HL-60 (cell line): ENCODE results near the gene PUDP.

Experiments used
- DNase-seq, 2 experiments: peaks; one replicate each; pipeline ENCODE4 v3.0.0-alpha.2; 2010 to 2020; ENCODE audit warnings: low read depth in 1 of 2, low spot score in 1 of 2
- H3K27ac ChIP-seq: fragments of 250-450 bp; sonication (Bioruptor Pico); replicated peaks from 2 replicates; pipeline ENCODE4 v1.5.1; 2020; ENCODE audit warnings: mild to moderate bottlenecking, moderate library complexity
- H3K27me3 ChIP-seq: fragments of 250-450 bp; sonication (Bioruptor Pico); 2 replicates; pipeline ENCODE4 v1.5.1; 2021; ENCODE audit warnings: mild to moderate bottlenecking, moderate library complexity; ENCODE audit not compliant: insufficient read depth, poor library complexity, severe bottlenecking
- H3K4me3 ChIP-seq: replicated peaks from 2 replicates; pipeline ENCODE4 v1.5.1; 2011; ENCODE audit warnings: mild to moderate bottlenecking, control low read depth, low read length; ENCODE audit not compliant: insufficient read depth
- GABPA ChIP-seq: IDR thresholded peaks from 2 replicates; pipeline ENCODE4 v1.6.1; 2012; ENCODE audit warnings: low read depth
- POLR2AphosphoS5 ChIP-seq: IDR thresholded peaks from 2 replicates; pipeline ENCODE4 v1.6.1; 2012; ENCODE audit warnings: low read depth
- SPI1 ChIP-seq: IDR thresholded peaks from 2 replicates; pipeline ENCODE4 v1.6.1; 2012; ENCODE audit warnings: low read depth, mild to moderate bottlenecking, borderline replicate concordance
- TF ChIP-seq, protein P1 (sequence below): IDR thresholded peaks from 2 replicates; pipeline ENCODE4 v1.6.1; 2012; ENCODE audit warnings: low read depth; ENCODE audit not compliant: insufficient replicate concordance
- TF ChIP-seq, protein P2 (sequence below): IDR thresholded peaks from one replicate; pipeline ENCODE4 v1.5.1; 2011; ENCODE audit warnings: low read length, control low read depth, inconsistent platforms; ENCODE audit not compliant: insufficient read depth

Gene PUDP

DNA sequence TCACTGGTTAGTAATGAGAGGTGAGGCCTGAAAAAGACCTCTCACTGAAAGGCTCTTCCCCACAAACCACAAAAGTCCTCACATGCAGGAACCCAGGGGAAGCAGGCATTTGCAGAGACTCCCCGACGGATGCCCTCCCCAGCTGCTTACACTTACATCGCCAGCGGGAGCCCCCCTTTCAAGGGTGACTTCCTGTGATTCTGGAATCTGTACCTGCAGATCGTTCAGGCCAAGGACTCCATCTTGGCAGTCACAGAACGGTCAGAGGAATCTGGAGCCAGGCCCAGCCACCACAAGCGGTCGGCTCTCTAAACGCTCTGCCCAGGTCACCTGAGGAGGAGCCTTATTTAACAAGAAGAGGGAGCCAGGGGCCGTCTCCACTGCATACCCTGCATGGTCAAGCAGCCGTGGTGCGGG is 71.7 kb downstream of the PUDP start:
- TF ChIP-seq, protein P1, sequence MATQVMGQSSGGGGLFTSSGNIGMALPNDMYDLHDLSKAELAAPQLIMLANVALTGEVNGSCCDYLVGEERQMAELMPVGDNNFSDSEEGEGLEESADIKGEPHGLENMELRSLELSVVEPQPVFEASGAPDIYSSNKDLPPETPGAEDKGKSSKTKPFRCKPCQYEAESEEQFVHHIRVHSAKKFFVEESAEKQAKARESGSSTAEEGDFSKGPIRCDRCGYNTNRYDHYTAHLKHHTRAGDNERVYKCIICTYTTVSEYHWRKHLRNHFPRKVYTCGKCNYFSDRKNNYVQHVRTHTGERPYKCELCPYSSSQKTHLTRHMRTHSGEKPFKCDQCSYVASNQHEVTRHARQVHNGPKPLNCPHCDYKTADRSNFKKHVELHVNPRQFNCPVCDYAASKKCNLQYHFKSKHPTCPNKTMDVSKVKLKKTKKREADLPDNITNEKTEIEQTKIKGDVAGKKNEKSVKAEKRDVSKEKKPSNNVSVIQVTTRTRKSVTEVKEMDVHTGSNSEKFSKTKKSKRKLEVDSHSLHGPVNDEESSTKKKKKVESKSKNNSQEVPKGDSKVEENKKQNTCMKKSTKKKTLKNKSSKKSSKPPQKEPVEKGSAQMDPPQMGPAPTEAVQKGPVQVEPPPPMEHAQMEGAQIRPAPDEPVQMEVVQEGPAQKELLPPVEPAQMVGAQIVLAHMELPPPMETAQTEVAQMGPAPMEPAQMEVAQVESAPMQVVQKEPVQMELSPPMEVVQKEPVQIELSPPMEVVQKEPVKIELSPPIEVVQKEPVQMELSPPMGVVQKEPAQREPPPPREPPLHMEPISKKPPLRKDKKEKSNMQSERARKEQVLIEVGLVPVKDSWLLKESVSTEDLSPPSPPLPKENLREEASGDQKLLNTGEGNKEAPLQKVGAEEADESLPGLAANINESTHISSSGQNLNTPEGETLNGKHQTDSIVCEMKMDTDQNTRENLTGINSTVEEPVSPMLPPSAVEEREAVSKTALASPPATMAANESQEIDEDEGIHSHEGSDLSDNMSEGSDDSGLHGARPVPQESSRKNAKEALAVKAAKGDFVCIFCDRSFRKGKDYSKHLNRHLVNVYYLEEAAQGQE = no peak
- no peaks in the 10 kb centered on the region for H3K27me3 ChIP-seq
- H3K4me3 ChIP-seq = no peak overlapping the region
- DNase-seq = no peak
- H3K27ac ChIP-seq = no peak overlapping the region

DNA sequence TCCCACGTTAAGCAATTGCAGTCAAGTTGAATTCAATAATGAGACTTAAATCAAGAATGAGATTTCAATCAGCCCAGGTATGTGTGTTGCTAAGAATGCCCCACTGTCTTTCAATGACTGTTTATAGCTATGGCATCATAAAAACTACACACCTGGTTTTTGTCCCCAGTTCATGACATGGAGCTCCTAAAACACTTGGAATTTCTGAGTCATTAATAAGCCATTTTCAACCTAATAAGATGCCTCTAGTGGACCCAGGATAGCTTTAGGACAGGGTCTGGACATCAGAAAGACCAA is 73.1 kb downstream of the PUDP start:
- Histone ChIP-seq H3K4me3 (no peak overlapping the region), H3K27ac (no peak overlapping the region), H3K27me3 (no peaks in the 10 kb centered on the region)
- TF ChIP-seq, protein P2, sequence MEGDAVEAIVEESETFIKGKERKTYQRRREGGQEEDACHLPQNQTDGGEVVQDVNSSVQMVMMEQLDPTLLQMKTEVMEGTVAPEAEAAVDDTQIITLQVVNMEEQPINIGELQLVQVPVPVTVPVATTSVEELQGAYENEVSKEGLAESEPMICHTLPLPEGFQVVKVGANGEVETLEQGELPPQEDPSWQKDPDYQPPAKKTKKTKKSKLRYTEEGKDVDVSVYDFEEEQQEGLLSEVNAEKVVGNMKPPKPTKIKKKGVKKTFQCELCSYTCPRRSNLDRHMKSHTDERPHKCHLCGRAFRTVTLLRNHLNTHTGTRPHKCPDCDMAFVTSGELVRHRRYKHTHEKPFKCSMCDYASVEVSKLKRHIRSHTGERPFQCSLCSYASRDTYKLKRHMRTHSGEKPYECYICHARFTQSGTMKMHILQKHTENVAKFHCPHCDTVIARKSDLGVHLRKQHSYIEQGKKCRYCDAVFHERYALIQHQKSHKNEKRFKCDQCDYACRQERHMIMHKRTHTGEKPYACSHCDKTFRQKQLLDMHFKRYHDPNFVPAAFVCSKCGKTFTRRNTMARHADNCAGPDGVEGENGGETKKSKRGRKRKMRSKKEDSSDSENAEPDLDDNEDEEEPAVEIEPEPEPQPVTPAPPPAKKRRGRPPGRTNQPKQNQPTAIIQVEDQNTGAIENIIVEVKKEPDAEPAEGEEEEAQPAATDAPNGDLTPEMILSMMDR = no peak
- no peak for DNase-seq

DNA sequence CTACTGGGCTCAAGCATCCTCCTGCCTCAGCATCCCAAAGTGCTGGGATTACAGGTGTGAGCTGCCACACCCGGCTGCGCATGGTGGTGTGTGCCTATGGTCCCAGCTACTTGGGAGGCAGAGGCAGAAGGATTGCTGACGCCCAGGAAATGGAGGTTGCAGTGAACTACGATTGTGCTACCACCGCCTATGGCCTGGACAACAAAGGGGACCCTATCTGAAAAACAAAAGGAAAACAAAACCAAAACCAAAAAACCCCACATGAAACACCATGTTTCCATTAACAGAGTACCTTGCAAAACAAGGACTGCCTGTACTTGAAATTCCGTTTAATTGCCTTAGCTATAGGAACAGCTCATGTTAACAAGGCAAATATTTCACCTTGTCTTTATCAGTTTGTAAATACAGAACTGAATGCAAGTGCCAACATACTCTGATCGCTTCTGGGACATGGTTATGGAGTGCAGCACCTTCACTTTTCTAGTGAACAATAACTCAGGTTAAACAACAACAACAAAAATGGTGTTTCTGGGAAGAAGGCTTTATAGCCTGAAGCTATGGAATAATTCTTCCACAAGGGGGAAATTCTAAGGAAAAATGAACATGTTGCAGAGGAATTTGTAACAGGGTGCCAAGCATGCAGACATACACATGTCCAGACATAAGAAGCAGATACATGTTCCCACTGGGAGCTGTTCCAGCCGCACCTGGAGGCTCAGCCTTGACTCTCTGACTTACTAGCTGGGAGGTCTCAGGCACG is 73.6 kb downstream of the PUDP start:
- H3K27ac ChIP-seq = no peak overlapping the region
- TF ChIP-seq, protein P2 = no peak
- TF ChIP-seq, protein P1 = no peak
- TF ChIP-seq POLR2AphosphoS5 (no peak), GABPA (no peak), SPI1 (no peak)
- no peak for DNase-seq
- H3K27me3 ChIP-seq = no peaks in the 10 kb centered on the region
- H3K4me3 ChIP-seq = no peak overlapping the region

DNA sequence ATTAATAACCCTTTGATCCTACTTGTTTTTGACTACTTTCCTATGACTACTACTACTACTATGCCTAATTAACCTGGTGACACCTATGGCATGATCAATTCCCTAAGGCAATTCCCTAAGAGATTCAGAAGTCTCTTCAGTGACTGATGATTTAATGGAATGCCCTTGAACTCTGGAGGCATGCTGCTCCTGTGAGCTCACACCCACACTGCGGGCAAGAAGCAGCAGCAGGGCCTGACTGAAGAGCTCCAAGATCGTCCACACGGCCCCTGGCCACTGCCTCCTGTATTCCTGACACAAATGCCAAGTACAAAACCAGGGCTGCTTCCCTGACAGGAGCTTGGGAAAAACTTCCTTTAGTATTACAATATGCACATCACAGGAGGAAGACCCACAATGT is 74.6 kb downstream of the PUDP start:
- Histone ChIP-seq H3K4me3 (no peak overlapping the region), H3K27ac (no peak overlapping the region), H3K27me3 (no peaks in the 10 kb centered on the region)
- no peak for DNase-seq
- TF ChIP-seq, protein P1 = no peak
- TF ChIP-seq GABPA (no peak), SPI1 (no peak), POLR2AphosphoS5 (no peak)
- TF ChIP-seq, protein P2 = no peak
